Loucy (cell line): ENCODE measurements around the gene SHOC2.

ENCODE experiments used
- H2AFZ ChIP-seq: fragments of 200-600 bp; sonication (generic); 2 replicates; pipeline ENCODE4 v1.6.0; 2016; ENCODE audit warnings: antibody characterized with exemption, mild to moderate bottlenecking, low read length, moderate library complexity
- H3F3A ChIP-seq: fragments of 200-600 bp; 2 replicates; pipeline ENCODE4 v1.6.0; 2016; ENCODE audit warnings: antibody characterized with exemption, low read depth, mild to moderate bottlenecking
- H3K27me3 ChIP-seq: fragments of 200-600 bp; sonication (generic); 2 replicates; pipeline ENCODE4 v1.6.1; 2014; ENCODE audit warnings: low read length, mild to moderate bottlenecking; ENCODE audit not compliant: insufficient read depth, poor library complexity, severe bottlenecking
- H3K36me3 ChIP-seq: fragments of 200-600 bp; sonication (generic); 2 replicates; pipeline ENCODE4 v1.6.1; 2016; ENCODE audit warnings: low read length; ENCODE audit not compliant: insufficient read depth
- H3K4me1 ChIP-seq: fragments of 200-600 bp; sonication (generic); 2 replicates; pipeline ENCODE4 v1.5.1; 2014; ENCODE audit warnings: low read length, mild to moderate bottlenecking; ENCODE audit not compliant: insufficient read depth, poor library complexity, severe bottlenecking
- H3K4me2 ChIP-seq: fragments of 200-600 bp; sonication (generic); 2 replicates; pipeline ENCODE4 v1.6.0; 2014; ENCODE audit warnings: antibody characterized with exemption, low read length, low read depth, mild to moderate bottlenecking; ENCODE audit not compliant: poor library complexity, severe bottlenecking
- H3K4me3 ChIP-seq: fragments of 200-600 bp; sonication (generic); 2 replicates; pipeline ENCODE4 v1.5.1; 2014; ENCODE audit warnings: low read length, mild to moderate bottlenecking, mixed read lengths; ENCODE audit not compliant: poor library complexity, severe bottlenecking
- H3K79me2 ChIP-seq: fragments of 200-600 bp; sonication (generic); 2 replicates; pipeline ENCODE4 v1.6.1; 2014; ENCODE audit warnings: low read length; ENCODE audit not compliant: insufficient read depth
- H3K9ac ChIP-seq: fragments of 200-600 bp; sonication (generic); 2 replicates; pipeline ENCODE4 v1.6.0; 2014; ENCODE audit warnings: mild to moderate bottlenecking, low read depth, low read length, moderate library complexity; ENCODE audit not compliant: poor library complexity, severe bottlenecking
- H3K9me2 ChIP-seq: fragments of 200-600 bp; sonication (generic); replicated peaks from 2 replicates; pipeline ENCODE4 v1.6.1; 2016; ENCODE audit warnings: low read depth, low read length, mixed read lengths
- H3K9me3 ChIP-seq: fragments of 200-600 bp; sonication (generic); 2 replicates; pipeline ENCODE4 v1.6.1; 2014; ENCODE audit warnings: mild to moderate bottlenecking, antibody characterized with exemption, low read length, low read depth; ENCODE audit not compliant: insufficient read depth
- H4K20me1 ChIP-seq: fragments of 200-600 bp; sonication (generic); 2 replicates; pipeline ENCODE4 v1.6.0; 2014; ENCODE audit warnings: antibody characterized with exemption, low read length, mild to moderate bottlenecking; ENCODE audit not compliant: insufficient read depth, poor library complexity, severe bottlenecking
- EZH2phosphoT487 ChIP-seq: fragments of 200-600 bp; IDR thresholded peaks from 2 replicates; pipeline ENCODE4 v1.6.1; 2018; ENCODE audit warnings: antibody characterized with exemption, mild to moderate bottlenecking, moderate library complexity, borderline replicate concordance
- TF ChIP-seq, protein P1 (sequence below): fragments of 200-600 bp; sonication (generic); conservative IDR thresholded peaks from 2 replicates; pipeline ENCODE4 v1.5.1; 2014; ENCODE audit warnings: mild to moderate bottlenecking, antibody characterized with exemption, low read length

The SHOC2 gene

DNA sequence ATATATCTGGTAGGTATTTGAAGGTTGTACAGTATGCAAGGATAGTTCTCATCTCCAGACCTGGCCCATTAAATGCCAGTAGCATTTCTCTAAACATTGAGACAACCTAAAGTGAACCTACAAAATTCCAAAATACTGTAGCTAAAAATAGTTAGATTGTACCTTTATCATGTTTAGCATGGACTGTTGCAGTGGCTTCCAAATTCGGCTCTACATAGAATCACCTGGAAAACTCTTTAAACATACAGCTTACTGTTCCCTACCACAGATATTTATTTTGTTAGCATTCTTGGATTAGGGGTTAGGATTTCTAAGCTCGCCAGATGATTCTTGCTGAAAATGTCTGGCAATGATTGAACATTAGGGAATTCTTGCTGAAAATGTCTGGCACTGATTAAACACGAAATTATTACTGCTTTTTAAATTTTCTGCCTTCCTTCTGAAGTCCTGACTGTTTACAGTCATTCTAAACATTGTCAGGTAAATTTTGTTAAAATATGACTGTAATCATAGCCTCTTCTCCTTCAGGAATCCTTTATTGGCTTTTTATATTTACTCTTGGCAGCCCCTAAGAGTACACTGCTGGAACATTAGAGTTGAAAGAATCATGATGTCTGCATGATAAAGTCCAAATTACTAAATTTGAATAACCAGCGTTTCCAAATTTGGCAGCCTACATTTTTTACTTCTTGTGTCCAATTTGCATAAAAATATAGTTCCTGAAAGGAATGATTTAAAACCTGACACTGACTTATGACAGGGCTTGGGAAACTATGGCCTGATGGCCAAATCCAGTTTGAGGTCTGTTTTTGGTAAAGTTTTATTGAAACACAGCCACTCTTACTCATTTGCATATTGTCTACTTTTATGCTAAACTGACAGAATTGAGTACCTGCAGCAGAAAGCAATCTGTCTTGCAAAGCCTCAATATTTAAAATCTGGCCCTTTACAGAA is 40.3 kb downstream of the SHOC2 start:
- Histone ChIP-seq H3K36me3 (no peaks in the 10 kb centered on the region), H3K9me3 (no peaks in the 10 kb centered on the region), H3K79me2 (peaks cover 95% of the 10 kb centered on the region), H3K27me3 (no peaks in the 10 kb centered on the region), H3K9me2 (no peaks in the 10 kb centered on the region), H3K4me1 (no peaks in the 10 kb centered on the region), H3K9ac (no peak overlapping the region), H4K20me1 (peaks cover 26% of the 10 kb centered on the region), H3F3A (no peaks in the 10 kb centered on the region), H3K4me3 (no peak overlapping the region), H2AFZ (no peak overlapping the region), H3K4me2 (no peak overlapping the region)
- TF ChIP-seq, protein P1, sequence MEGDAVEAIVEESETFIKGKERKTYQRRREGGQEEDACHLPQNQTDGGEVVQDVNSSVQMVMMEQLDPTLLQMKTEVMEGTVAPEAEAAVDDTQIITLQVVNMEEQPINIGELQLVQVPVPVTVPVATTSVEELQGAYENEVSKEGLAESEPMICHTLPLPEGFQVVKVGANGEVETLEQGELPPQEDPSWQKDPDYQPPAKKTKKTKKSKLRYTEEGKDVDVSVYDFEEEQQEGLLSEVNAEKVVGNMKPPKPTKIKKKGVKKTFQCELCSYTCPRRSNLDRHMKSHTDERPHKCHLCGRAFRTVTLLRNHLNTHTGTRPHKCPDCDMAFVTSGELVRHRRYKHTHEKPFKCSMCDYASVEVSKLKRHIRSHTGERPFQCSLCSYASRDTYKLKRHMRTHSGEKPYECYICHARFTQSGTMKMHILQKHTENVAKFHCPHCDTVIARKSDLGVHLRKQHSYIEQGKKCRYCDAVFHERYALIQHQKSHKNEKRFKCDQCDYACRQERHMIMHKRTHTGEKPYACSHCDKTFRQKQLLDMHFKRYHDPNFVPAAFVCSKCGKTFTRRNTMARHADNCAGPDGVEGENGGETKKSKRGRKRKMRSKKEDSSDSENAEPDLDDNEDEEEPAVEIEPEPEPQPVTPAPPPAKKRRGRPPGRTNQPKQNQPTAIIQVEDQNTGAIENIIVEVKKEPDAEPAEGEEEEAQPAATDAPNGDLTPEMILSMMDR: no peak
- no peak for TF ChIP-seq EZH2phosphoT487

- Histone ChIP-seq H3F3A (no peaks in the 10 kb centered on the region), H2AFZ (no peak overlapping the region), H3K36me3 (no peaks in the 10 kb centered on the region), H3K9ac (no peak overlapping the region), H3K27me3 (no peaks in the 10 kb centered on the region), H3K4me3 (no peak overlapping the region), H3K4me1 (no peaks in the 10 kb centered on the region), H4K20me1 (peaks cover 29% of the 10 kb centered on the region), H3K9me2 (no peaks in the 10 kb centered on the region), H3K4me2 (no peak overlapping the region), H3K9me3 (no peaks in the 10 kb centered on the region), H3K79me2 (peaks cover 95% of the 10 kb centered on the region)
- no peak for TF ChIP-seq EZH2phosphoT487
- TF ChIP-seq, protein P1: no peak
Measured at GRCh38 chr10:110960333-110960712, 40.9 kb downstream of the SHOC2 start.

GRCh38 chr10:110962443-110962842 is 43.0 kb downstream of the SHOC2 start:
- Histone ChIP-seq H3K4me1 (no peaks in the 10 kb centered on the region), H3K9me3 (no peaks in the 10 kb centered on the region), H3K9me2 (no peaks in the 10 kb centered on the region), H3K79me2 (peaks cover 95% of the 10 kb centered on the region), H3K4me2 (no peak overlapping the region), H3K27me3 (no peaks in the 10 kb centered on the region), H3K36me3 (peaks cover 5% of the 10 kb centered on the region), H3F3A (no peaks in the 10 kb centered on the region), H4K20me1 (peaks cover 41% of the 10 kb centered on the region), H3K4me3 (no peak overlapping the region), H3K9ac (no peak overlapping the region), H2AFZ (no peak overlapping the region)
- TF ChIP-seq EZH2phosphoT487: no peak
- TF ChIP-seq, protein P1: no peak
